ENCODE data around the gene HDLBP.
A peak's percentile ranks its signal among the peaks of the same experiment; 100 is the strongest.

Gene HDLBP

DNA sequence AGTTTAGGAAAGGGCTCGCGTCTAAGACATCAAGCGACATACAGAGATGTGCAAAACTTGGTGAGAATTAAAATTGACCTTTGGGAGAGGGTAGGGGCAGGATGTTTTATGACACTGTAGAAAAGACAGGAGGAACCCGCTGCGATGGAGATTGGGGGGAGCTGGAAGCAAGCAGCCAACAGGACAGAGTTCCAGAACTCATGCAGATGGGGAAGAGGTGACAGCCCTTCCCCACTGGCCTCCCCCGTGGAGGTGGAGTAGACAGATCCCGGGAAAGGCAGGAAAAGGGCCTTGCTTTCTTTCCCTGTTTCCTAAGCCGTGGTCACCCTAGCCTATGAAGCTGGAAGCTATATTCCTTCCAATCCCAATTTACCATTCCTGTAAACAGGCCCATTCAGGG, 87.9 kb downstream of the HDLBP start:
- no peak for DNase-seq

- no peak for DNase-seq
Observed at GRCh38 chr2:241226723-241227572, 88.5 kb downstream of the HDLBP start.

DNA sequence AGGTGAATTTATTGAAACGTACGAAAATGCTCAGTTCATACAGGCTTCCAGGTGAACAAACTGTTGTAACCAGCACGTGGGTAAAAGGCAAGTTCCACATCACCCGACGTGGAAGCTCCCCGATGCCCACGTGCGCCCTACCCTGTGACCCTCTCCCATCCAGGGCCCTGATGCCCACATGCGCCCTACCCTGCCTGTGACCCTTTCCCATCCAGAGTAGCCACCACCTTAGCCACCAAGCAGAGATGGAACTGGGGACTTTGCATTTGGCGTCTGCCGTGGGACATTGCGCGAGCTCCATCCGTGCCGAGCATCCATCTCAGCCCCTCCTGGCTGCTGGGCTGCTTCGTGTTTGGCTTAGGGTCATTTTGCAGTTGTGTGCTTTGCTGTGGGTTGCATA, 89.5 kb downstream of the HDLBP start:
- DNase-seq, result no peak

DNA sequence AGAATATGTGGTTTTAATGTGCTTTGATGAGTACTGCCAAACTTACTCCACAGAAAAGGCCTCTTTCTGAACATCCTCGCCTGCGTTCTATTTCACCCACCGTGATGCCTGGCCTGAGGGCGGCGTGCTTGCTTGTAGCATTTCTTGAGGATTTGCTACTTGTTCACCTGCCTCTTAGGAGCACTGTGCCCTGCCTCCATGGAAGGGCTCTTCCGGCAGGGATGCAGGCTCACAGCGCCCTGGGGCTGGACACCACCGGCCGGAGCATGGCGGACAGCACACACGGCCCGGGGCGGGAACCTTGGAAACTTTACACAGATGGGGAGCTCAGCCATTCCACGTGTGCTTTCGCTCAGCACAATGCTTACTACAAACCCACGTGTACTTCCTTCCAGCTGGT, 89.9 kb downstream of the HDLBP start:
- no peak for DNase-seq

DNA sequence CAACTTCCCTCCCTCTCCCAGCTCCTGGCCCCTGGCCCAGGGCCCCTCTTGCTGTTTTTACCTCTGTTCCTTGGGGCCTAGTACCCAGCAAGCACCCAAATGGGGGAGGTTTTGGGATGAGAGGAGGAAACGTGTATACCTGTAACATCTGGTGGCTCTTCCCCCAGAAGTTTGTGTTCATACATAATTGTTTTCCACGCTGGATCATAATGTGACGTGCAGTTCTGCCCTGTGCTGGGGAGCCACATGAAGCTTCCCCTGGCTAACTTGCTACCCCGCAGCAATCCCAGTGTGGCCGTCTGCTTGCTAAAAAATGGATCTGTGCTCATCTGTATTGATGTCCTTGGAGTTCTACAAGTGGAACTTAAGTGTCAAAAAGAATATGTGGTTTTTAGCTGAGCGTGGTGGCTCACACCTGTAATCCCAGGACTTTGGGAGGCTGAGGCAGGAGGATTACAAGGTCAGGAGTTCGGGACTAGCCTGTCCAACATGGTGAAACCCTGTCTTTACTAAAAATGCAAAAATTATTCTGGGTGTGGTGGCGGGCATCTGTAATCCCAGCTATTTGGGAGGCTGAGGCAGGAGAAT, 90.5 kb downstream of the HDLBP start:
- DNase-seq, result no peak

DNA sequence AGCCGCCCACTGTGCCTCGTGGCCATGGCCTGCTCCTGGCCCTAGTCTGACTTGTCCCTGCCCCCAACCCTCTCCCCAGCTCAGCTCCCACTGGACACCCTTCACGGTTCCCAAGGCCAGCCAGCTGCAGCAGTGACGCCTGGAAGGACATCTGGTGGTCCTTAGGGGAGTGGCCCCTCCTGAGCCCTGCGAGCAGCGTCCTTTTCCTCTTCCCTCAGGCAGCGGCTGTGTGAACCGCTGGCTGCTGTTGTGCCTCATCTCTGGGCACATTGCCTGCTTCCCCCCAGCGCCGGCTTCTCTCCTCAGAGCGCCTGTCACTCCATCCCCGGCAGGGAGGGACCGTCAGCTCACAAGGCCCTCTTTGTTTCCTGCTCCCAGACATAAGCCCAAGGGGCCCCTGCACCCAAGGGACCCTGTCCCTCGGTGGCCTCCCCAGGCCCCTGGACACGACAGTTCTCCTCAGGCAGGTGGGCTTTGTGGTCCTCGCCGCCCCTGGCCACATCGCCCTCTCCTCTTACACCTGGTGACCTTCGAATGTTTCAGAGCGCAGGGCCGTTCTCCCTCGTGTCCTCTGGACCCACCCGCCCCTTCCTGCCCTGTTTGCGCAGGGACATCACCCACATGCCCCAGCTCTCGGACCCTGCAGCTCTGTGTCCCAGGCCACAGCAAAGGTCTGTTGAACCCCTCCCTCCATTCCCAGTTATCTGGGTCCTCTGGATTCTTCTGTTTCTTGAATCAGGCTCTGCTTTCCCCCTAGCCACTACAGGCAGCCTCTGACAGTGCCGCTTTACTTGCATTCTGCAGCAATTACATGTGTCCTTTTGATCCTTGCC, 91.2 kb downstream of the HDLBP start:
- no peak for DNase-seq

DNA sequence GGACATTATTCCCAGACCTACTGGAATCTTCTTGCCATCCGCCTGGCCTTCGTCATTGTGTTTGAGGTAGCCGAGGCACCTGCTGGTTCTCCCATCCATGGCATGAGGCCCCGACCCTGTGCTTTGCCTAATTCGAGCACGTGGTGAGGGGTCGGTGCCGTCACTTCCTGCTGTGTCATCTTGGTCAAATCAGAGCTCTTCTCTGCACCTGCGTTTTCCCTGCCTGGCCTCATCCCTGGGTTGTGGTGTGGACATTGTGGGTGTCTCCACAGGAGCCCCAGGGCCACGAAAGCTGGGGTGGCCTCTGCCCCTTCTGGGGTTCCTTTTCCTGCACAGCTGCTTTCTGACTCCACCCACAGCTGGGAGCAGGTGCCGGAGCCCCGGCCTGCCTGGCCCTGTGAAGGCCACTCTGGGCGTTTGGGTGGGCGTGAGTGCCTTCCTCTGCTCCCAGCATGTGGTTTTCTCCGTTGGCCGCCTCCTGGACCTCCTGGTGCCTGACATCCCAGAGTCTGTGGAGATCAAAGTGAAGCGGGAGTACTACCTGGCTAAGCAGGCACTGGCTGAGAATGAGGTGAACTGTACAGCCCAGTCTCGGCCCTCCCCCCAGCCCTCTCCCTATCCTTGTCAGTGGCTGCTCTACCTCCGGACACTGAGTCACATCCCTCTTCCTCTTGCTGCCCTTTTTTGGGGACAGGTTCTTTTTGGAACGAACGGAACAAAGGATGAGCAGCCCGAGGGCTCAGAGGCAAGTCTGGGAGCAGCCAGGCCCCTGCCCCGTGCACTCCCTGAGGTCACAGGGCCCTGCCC, 92.1 kb downstream of the HDLBP start:
- no peak for DNase-seq

DNA sequence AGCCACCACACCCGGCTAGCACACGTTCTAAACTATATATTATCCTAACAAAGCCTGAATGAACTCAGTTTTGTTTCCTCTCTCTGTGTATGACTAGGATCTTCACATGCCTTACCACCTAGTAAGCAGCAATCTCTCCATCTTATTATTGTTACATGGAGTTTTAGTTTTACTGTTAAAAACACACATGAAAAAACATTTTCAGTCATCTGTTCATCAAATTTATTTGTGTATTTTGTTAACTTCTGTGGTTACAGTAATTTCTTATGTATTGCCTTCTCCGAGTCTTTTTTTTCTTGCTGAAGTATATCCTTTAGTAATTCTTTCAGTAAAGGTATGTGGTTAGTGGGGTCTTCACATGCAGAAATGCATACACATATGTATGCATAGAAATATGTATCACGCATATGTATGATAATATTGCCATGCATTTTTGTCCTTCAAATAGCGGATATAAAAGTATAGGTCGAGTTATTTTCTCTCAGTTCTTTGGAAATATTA, 95.6 kb downstream of the HDLBP start:
- no peak for DNase-seq

DNA sequence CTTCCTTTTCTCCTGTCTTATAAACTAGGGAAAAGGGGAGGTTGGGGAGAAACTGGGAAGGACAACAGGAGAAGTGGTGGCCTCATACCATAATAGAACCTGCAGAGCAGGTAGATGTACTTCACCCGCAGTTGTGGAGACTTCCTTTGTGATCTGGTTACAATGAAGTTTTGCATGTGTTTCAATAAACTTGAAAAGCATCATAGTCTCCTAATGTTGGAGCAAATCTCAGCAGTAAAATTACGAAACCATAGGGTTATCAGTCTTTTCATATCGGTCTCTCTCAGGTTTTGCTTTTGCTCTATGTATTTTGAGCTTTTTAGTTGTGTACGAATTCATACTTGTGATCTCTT, 96.5 kb downstream of the HDLBP start:
- DNase-seq, result no peak

DNA sequence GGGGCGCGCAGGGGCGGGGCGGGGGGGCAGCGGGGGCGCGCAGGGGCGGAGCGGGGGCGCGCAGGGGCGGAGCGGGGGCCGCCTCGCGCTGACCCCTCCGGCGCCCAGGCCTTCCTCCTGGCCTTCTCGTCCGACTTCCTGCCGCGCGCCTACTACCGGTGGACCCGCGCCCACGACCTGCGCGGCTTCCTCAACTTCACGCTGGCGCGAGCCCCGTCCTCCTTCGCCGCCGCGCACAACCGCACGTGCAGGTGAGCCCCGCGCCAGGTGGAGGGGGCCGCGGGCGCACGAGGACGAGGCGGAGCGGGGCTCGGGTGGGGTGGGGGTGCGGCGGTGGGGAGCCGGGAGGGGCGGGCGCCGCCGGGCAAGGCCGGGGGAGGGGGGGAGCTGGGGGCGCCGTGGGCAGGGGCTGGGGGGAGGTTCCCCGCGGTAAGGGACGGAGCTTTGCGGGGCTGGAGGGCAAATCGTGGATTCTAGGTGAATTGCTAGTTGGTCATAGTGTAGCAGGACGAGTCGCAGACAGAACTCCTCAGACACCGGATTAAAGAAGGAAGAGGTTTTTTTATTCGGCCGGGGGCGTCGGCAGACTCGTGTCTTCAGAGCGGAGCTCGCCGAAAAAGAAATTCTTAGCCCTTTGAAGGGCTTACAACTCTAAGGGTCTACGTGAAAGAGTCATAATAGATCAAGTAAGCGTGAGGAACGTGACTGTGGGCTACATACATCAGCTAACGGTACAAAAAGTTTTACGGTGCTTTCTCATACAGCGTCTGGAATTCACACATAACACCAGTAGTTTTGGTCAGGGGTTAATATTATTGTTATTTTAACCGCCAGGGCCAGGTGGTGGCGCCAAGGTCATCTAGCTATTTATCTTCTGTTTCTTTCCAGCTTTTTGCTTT, 97.1 kb downstream of the HDLBP start:
- DNase-seq, result peak; percentile 59

DNA sequence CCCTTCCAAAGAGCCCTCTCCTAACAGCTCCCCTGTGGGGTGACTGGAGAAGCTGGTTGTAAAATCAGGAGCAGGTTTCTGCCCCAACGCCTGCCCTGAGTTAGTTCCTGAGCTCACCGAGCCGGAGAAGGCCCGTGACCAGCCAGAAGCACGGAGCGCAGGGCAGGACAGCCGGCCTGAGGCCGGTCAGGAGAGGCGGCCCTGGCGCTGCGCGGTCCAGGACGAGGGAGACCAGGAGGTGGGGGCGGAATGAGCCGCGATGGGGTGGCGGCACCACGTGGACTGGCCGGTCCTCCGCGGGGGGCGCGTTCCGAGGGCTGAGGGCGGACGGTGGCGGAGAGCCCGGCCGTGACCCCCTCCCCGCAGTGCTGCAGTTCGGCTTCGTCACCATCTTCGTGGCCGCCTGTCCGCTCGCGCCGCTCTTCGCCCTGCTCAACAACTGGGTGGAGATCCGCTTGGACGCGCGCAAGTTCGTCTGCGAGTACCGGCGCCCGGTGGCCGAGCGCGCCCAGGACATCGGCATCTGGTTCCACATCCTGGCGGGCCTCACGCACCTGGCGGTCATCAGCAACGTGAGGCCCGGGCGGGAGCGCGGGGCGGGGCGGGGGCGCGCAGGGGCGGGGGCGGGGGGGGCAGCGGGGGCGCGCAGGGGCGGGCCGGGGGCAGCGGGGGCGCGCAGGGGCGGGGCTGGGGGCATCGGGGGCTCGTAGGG, 98.0 kb downstream of the HDLBP start:
- peak; percentile 68 for DNase-seq

- no peak for DNase-seq
Observed at GRCh38 chr2:241216211-241216761, 99.2 kb downstream of the HDLBP start.

DNA sequence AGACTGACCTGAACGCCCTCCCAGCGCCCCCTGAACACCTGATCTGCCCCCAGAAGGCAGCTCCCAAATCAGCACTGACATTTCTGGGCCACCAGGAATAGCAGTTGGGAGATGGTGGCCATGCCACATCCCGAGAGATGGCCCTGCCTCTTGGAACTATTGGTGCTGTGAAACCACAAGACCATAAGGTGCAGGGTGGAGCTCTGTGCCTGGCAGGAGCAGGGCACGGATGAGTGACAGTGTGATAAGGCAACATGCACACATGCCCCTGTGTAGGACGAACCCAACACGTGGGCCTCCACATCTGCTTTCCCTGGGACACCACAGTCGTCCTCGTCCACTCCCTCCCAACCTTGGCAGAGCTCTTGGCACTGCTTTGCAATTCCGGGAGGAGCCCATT, 100.1 kb downstream of the HDLBP start:
- DNase-seq, result no peak

GRCh38 chr2:241214766-241215165, 100.7 kb downstream of the HDLBP start:
- DNase-seq, result no peak

GRCh38 chr2:241214209-241214608, 101.3 kb downstream of the HDLBP start:
- DNase-seq, result no peak

DNA sequence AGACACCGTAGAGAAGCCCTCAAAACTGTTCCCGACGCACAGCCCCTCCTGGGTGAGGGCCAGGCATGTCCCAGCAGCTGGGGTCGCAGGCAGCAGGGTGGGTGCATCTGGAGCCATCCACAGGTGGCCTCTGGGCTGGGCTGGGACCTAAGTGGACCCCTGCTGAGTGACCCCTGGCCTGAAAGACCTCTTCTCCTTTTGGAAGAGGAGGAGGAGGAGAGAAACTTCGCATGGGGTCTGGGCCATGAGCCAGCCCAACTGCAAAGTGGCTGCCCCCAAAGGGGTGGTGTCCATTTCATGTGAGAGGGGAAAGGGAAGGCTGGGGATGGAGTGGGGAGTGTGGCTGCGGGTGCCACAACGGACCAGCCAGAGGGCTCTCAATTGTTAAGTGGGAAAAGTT, 101.9 kb downstream of the HDLBP start:
- DNase-seq, result no peak

GRCh38 chr2:241213041-241213440, 102.4 kb downstream of the HDLBP start:
- no peak for DNase-seq

GRCh38 chr2:241211276-241211675, 104.2 kb downstream of the HDLBP start:
- no peak for DNase-seq

DNA sequence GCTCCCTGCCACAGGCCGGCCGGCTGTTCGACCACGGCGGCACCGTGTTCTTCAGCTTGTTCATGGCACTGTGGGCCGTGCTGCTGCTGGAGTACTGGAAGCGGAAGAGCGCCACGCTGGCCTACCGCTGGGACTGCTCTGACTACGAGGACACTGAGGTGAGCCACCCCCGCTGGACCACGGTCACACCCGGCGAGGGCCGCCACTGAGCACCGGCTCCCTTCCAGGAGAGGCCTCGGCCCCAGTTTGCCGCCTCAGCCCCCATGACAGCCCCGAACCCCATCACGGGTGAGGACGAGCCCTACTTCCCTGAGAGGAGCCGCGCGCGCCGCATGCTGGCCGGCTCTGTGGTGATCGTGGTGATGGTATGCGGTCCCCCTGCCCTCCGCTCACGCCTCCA, 106.2 kb downstream of the HDLBP start:
- no peak for DNase-seq

DNA sequence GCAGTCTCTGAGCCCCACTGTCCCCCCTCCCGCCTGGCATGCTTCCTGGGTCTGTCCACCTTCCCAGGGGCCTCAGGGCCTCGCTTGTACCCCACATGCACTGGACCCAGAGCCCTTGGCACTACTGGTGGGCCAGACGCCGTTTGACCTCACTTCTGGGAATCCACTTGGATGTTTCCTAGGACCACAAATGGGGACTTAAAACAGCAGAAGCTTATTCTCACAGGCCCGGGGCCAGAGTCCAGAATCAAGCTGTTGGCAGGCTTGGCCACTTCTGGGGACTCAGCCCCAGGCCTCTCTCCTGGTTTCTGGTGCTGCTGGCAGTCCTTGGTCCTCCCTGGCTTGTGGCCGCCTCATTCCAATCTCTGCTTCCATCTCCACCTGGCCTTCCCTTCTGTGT, 107.4 kb downstream of the HDLBP start:
- DNase-seq, result no peak

- no peak for DNase-seq
Observed at GRCh38 chr2:241207641-241208040, 107.8 kb downstream of the HDLBP start.
